ENCODE results near the gene FBXO2. TPM values are rescaled to one million over a fixed set of nuclear protein-coding genes. Genes with fewer than 3 reads are reported as not detected.

FBXO2 gene
- total and polyA plus RNA-seq, 9 of the 15 experiments (the other 6 are each of a cell fraction or from before 2014, with no cell fraction given): 0.04 to 1.9 (median 0.27) TPM

DNA sequence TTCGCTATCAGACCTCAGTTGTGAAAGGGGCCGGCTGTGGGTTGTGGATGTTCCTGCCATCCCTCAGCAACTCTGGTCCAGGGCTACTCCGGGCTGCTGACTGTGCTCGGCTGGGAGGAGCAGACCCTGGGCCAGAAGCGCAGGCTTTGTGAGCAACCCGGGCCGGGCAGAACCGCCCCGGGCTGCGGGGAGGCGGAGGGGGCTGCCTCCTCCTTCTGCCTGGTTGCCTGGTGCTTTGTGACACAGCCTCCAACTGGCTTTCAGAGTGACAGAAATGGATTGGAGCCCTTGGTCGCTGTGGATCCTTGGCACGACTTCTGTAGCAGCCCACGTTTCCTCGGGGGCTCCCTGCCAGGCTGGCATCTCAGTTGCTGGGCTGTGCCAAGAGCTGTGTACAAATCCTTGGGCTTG lies 47.3 kb upstream of the FBXO2 start:
- TF ChIP-seq ZZZ3 (IDR thresholded peaks at IDR 0.05): no peak
- TF ChIP-seq, protein P1, sequence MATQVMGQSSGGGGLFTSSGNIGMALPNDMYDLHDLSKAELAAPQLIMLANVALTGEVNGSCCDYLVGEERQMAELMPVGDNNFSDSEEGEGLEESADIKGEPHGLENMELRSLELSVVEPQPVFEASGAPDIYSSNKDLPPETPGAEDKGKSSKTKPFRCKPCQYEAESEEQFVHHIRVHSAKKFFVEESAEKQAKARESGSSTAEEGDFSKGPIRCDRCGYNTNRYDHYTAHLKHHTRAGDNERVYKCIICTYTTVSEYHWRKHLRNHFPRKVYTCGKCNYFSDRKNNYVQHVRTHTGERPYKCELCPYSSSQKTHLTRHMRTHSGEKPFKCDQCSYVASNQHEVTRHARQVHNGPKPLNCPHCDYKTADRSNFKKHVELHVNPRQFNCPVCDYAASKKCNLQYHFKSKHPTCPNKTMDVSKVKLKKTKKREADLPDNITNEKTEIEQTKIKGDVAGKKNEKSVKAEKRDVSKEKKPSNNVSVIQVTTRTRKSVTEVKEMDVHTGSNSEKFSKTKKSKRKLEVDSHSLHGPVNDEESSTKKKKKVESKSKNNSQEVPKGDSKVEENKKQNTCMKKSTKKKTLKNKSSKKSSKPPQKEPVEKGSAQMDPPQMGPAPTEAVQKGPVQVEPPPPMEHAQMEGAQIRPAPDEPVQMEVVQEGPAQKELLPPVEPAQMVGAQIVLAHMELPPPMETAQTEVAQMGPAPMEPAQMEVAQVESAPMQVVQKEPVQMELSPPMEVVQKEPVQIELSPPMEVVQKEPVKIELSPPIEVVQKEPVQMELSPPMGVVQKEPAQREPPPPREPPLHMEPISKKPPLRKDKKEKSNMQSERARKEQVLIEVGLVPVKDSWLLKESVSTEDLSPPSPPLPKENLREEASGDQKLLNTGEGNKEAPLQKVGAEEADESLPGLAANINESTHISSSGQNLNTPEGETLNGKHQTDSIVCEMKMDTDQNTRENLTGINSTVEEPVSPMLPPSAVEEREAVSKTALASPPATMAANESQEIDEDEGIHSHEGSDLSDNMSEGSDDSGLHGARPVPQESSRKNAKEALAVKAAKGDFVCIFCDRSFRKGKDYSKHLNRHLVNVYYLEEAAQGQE (IDR thresholded peaks at IDR 0.05; ENCODE audit: borderline replicate concordance): peak; percentile 9; the same call in 1 of the 2 replicates
- TF ChIP-seq, protein P1 (CRISPR knock-in tag; IDR thresholded peaks at IDR 0.05; ENCODE audit: low read depth): no peak
- intact Hi-C loops (cut with micrococcal nuclease) (no loop called here), in situ Hi-C loops (cut with MboI) (no loop called here)
- DNase-seq (ENCODE audit: extremely low read depth in 1 of 4, low spot score in 3 of 4): no peak
- BruUV-seq (replicated peaks): no TSS peak
- no peaks in the 10 kb centered on the region for H3K9me3 ChIP-seq (replicated peaks; ENCODE audit: control insufficient read depth, insufficient read depth, low read depth, low read length)
- 38% methylated on average over 15 of the region's 15 CpGs for WGBS (ENCODE audit: insufficient coverage, low coverage, missing lambda C conversion rate)
- FAIRE-seq: no peak
- no peak overlapping the region for H3K27ac ChIP-seq (ENCODE audit: extremely low read depth, low read depth, low read length)
- ChIA-PET POLR2A (interaction anchor here (1.4 kb wide), 1 partner anchor 26 kb away, joined by 4 read pairs; no protein-coding TSS in a partner anchor), CTCF (ENCODE audit: low intra/inter-chr PET ratio) (no interaction called here)
- no peaks in the 10 kb centered on the region for H3K9me1 ChIP-seq (ENCODE audit: control insufficient read depth, insufficient read depth, low read length)
- no peak overlapping the region; the same call in 1 of the 2 replicates for H3K4me2 ChIP-seq (ENCODE audit: insufficient read depth, low read length)
- peaks cover 25 to 60% of the 10 kb centered on the region in 2 experiments; a peak in 4 of 5 replicates for H3K4me1 ChIP-seq (replicated peaks in 1 of 2; ENCODE audit: control insufficient read depth in 2 of 2, insufficient read depth in 2 of 2, low read length in 2 of 2)
- peaks cover 2 to 16% of the 10 kb centered on the region in 2 experiments; a peak in 3 of 5 replicates for H3K27me3 ChIP-seq (ENCODE audit: control insufficient read depth in 2 of 2, insufficient read depth in 2 of 2, low read length in 2 of 2)
- H2AFZ ChIP-seq (ENCODE audit: low read depth, low read length): peak overlapping the region; percentile 42; the same call in 1 of the 2 replicates
- ATAC-seq: no peak
- no peaks in the 10 kb centered on the region for H3K79me2 ChIP-seq (ENCODE audit: control insufficient read depth, insufficient read depth, low read length)
- H3K4me3 ChIP-seq: no peak overlapping the region
- peak overlapping the region in 1 of 2 experiments; percentile 26; a peak in 1 of 4 replicates for H3K9ac ChIP-seq (ENCODE audit: insufficient read depth in 1 of 2, low read depth in 2 of 2, low read length in 2 of 2)
- no peaks in the 10 kb centered on the region for H4K20me1 ChIP-seq (replicated peaks; ENCODE audit: control insufficient read depth, insufficient read depth, low read length)
- H3K36me3 ChIP-seq (ENCODE audit: control insufficient read depth, insufficient read depth, low read length): no peaks in the 10 kb centered on the region

All from K562 (cell line).